ENCODE measurements around the gene CNTN4. TPM values are rescaled to one million over a fixed set of nuclear protein-coding genes. Genes with fewer than 3 reads are reported as not detected.

Gene CNTN4
- total and polyA plus RNA-seq, 2 of the 8 experiments (the other 6 are each of a cell fraction or from before 2014, with no cell fraction given), result 0.41 to 2.2 TPM

DNA sequence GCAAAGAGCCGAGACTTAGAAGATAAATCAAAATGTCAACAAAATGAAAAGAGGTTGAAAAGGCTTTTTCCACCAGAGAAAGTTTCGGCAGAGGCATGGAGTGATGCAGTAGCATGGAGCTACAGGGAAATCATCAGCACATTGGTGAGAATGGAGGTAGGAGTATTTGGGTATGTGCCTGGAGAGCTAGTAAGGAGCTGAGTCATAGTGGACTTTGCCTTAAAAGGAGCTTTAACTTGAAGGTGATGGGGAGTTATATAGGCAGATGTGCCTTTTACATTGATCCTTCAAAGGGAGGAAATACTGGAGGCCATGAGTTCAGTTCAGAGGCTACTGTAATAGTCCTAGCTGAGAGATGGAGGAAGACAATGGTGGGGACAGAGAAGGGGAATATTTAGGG, 967.2 kb downstream of the CNTN4 start (continued):
- TF ChIP-seq ZNF274 (IDR thresholded peaks at IDR 0.05; ENCODE audit: borderline replicate concordance, extremely low read depth, low read length), result no peak
- TF ChIP-seq RBBP5 (IDR thresholded peaks at IDR 0.05; ENCODE audit: borderline replicate concordance, low read depth, low read length), result no peak
- TF ChIP-seq, protein P1, sequence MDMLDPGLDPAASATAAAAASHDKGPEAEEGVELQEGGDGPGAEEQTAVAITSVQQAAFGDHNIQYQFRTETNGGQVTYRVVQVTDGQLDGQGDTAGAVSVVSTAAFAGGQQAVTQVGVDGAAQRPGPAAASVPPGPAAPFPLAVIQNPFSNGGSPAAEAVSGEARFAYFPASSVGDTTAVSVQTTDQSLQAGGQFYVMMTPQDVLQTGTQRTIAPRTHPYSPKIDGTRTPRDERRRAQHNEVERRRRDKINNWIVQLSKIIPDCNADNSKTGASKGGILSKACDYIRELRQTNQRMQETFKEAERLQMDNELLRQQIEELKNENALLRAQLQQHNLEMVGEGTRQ (IDR thresholded peaks at IDR 0.05; ENCODE audit: low read length), result no peak
- no peak for TF ChIP-seq SP1 (IDR thresholded peaks at IDR 0.05; ENCODE audit: low read depth, low read length)
